ENCODE results near the gene C20orf144. TPM values are rescaled to one million over a fixed set of nuclear protein-coding genes. Genes with fewer than 3 reads are reported as not detected.
"Not testable (repeated sequence)": the region's sequence is repeated elsewhere in the genome, so short reads cannot be mapped to it uniquely, and the experiment has no call there.

C20orf144 gene
- not detected in 2 replicates for total RNA-seq (2014; rRNA removed; shearing (Covaris generic))
- 0.11 TPM in 1 of 2 replicates, not detected in the other for polyA plus RNA-seq (2015; cell fraction: cytosol; rRNA removed)
- 0.66 TPM in 1 of 2 replicates, not detected in the other for polyA plus RNA-seq (2015; cell fraction: nucleus; rRNA removed)

DNA sequence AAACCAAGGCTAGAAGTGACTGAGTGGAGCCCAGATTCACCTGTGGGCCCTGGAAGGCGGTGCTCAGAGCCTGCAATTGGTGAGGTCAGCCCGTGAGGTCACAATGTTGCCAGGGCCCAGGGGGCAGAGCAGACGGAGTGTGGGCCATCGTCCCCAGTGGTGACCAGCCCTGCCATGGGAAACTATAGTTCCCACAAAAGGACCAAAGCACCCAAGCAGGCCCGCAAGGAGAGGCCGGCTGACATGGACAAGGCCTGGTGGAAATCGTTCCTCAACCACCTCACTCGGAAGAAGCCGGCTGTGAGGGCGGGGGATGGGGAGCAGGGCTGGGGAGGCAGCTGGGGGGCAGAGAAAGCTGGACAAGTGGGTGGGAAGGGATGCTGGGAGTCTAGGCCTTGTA lies at the start of gene C20orf144:
TSS of gene C20orf144 (plus strand) at position 156 of the 400 bp plus-strand sequence. CDS start at position 175, 19 bp downstream.
- DNase-seq (ENCODE audit: low read depth, low spot score), result no peak
- in situ Hi-C loops (cut with HindIII; ENCODE audit: low pct_unique_long_range_greater_than_20kb, low sequenced_read_pairs), result no loop called here

DNA sequence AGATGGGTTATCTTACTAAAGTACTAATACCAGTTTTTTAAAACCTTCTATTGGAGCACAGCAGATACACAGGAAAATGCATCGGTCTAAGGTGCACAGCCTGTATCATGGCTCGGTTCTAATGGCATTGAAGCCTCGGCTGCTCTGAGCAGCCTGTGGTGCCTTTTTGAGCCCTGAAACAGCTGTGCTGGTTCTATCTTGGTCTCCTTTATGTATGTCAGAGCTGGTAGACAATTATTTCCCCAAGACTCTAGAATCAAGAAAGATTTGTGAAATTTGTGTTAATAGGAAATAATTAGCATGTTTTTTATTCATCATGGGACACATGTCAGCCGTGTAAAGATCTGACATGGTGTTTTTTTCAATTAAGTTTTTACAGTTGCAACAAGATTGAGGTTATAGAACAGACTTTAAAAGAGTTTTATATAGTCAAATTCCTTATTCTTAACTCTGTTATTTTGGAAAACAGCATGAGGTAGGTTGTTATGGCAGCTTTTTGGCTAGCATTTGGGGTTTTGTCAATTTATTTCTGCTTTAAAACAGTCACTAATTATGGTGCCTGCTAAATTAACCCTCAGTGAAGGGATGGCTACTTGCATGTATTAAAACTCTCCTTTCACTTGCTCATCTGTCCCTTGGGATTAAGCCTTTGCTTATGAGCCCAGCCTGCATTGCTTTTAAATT lies 40.3 kb upstream of the C20orf144 start:
- DNase-seq (ENCODE audit: low read depth, low spot score), result no peak
- in situ Hi-C loops (cut with HindIII; ENCODE audit: low pct_unique_long_range_greater_than_20kb, low sequenced_read_pairs), result no loop called here

DNA sequence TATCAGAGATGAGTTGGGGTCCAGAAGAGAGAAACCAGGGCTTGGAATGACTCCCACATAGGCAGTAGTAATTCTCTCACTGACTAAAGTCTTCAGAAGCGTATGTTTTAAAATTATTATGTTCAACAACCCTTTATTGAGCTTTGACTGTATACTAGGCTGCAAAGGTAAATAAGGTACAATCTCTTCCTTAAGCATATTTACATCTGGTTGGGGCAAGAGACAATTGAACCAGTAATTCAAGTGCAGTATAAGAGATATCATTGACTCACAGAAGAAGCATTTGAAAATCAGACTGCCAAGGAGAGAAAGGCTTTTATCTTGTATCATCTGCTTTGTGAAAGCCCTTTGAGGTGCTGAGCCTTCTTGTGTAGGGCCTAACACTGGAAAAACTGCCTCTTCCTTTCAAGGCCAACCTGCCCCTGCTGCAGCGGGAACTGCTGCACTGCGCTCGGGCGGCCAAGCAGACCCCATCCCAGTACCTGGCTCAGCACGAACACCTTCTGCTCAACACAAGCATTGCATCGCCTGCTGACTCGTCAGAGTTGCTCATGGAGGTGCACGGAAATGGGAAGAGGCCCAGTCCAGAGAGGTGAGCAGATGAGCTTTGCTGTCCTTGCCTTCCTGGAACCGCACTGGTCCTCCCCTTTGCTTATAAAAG lies 39.3 kb upstream of the C20orf144 start:
- in situ Hi-C loops (cut with HindIII; ENCODE audit: low pct_unique_long_range_greater_than_20kb, low sequenced_read_pairs), result no loop called here
- no peak for DNase-seq (ENCODE audit: low read depth, low spot score)

GRCh38 chr20:33624399-33624798 lies 37.7 kb upstream of the C20orf144 start:
- no peak for DNase-seq (ENCODE audit: low read depth, low spot score)
- in situ Hi-C loops (cut with HindIII; ENCODE audit: low pct_unique_long_range_greater_than_20kb, low sequenced_read_pairs), result no loop called here

- in situ Hi-C loops (cut with HindIII; ENCODE audit: low pct_unique_long_range_greater_than_20kb, low sequenced_read_pairs), result no loop called here
- no peak for DNase-seq (ENCODE audit: low read depth, low spot score)
Measured at GRCh38 chr20:33626190-33626589, 35.9 kb upstream of the C20orf144 start.

DNA sequence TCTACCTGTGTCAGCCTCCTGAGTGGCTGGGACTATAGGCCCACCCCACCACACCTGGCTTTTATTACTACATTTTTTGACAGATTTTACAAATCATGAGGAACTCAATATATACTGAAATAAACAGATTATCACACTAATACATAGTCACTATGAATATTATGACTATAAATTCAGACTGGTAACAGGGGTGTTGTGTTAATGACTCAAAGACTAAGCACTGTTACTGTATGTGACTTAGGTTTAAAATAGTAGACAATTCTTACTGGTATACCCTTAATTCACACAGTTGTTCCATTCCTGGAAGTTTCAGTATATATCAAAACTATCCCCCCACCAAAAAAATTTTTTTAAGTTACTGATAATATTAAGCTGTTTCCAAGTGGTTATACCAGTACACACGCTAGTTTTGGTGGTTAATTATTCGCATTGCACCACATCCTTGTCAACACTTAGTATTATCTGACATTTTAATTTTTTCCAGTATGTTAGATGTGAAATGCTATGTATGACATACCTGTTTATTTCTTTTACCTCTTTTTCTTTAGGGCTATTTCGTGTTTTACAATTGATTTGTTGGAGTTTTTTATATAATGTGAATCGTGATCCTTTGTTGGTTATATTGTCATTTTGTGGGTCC lies 34.4 kb upstream of the C20orf144 start:
- in situ Hi-C loops (cut with HindIII; ENCODE audit: low pct_unique_long_range_greater_than_20kb, low sequenced_read_pairs), result no loop called here

DNA sequence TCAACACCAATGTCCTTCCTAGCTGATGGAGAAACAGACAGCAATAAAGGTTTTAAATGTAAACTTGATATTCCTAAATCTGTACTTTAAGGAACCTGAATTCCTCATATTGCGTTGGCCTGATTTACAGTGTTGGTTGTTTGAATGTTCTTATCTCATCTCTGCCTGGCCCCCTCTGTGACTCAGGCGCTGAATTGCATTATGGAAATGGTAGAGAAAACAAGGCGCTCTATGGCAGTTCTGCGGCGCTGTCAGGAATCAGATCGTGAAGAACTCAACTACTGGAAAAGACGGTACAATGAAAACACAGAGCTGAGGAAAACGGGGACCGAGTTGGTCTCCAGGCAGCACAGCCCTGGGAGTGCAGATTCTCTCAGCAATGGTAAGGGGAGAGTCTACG lies 32.6 kb upstream of the C20orf144 start:
- in situ Hi-C loops (cut with HindIII; ENCODE audit: low pct_unique_long_range_greater_than_20kb, low sequenced_read_pairs), result no loop called here
- DNase-seq (ENCODE audit: low read depth, low spot score), result no peak

More for the DNA sequence above, 34.4 kb upstream of the C20orf144 start:
- no peak for DNase-seq (ENCODE audit: low read depth, low spot score)

- in situ Hi-C loops (cut with HindIII; ENCODE audit: low pct_unique_long_range_greater_than_20kb, low sequenced_read_pairs), result no loop called here
- no peak for DNase-seq (ENCODE audit: low read depth, low spot score)
Measured at GRCh38 chr20:33629979-33630378, 32.1 kb upstream of the C20orf144 start.

DNA sequence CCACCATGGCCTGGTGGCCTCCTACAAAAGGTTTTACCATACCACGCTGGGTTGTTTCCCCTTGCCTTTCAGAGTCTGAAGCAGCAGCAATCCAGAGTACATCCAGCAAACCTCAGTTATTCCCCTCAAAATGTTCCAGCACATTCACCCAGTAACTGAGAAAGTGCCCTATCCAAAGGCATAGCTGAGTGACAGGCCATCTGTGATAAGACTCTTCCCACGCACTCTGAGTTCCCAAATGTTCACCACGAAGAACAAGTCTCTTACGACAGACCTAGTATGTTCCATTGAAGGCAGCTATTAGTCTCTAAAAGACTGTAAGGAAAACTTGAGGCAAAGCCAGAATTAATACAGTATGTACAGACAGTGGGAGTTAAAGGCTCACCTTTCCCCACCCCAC lies 31.6 kb upstream of the C20orf144 start:
- no peak for DNase-seq (ENCODE audit: low read depth, low spot score)
- in situ Hi-C loops (cut with HindIII; ENCODE audit: low pct_unique_long_range_greater_than_20kb, low sequenced_read_pairs), result no loop called here

GRCh38 chr20:33631910-33632309 lies 30.2 kb upstream of the C20orf144 start:
- in situ Hi-C loops (cut with HindIII; ENCODE audit: low pct_unique_long_range_greater_than_20kb, low sequenced_read_pairs); DNase-seq (ENCODE audit: low read depth, low spot score): not testable (repeated sequence)

DNA sequence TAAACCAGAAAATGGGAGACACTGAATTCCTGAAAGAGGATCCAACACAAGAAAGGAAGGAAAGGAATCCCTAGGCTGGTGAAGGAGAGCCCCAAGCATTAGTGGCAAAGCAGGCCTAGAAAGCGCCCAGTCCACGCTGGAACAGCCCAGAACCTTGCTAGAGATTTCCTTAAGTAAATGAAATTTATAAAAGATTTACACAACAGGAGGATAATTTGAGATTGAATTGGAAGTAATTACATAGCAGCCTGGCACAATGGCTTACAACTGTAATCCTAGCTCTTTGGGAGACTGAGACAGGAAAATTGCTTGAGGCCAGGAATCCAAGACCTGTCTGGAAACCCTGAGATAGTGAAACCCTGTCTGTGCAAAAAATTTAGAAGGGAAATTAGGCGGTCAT lies 26.8 kb upstream of the C20orf144 start:
- no peak for DNase-seq (ENCODE audit: low read depth, low spot score)
- in situ Hi-C loops (cut with HindIII; ENCODE audit: low pct_unique_long_range_greater_than_20kb, low sequenced_read_pairs), result no loop called here

DNA sequence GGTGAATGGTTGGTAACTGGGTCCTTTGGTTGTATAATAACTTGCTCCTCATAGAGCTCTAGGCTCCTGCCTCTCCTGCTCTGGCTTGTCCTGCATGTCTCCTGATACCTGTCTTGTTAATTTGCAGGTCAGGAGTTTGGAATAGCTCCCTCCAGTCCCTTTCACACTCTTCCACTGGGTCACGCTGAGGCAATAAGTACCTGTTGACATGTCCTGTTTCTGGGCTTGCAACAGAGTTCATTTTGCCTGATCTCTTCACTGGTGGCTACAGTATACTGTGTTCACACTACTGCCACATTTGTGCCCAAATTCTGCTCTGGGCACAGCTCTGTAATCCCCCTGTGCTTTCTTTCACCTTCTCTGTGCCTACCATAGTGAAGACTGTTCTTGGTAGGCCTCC lies 25.4 kb upstream of the C20orf144 start:
- DNase-seq (ENCODE audit: low read depth, low spot score), result no peak
- in situ Hi-C loops (cut with HindIII; ENCODE audit: low pct_unique_long_range_greater_than_20kb, low sequenced_read_pairs), result no loop called here

GRCh38 chr20:33640287-33640686 lies 21.8 kb upstream of the C20orf144 start:
- no peak for DNase-seq (ENCODE audit: low read depth, low spot score)
- in situ Hi-C loops (cut with HindIII; ENCODE audit: low pct_unique_long_range_greater_than_20kb, low sequenced_read_pairs), result no loop called here

DNA sequence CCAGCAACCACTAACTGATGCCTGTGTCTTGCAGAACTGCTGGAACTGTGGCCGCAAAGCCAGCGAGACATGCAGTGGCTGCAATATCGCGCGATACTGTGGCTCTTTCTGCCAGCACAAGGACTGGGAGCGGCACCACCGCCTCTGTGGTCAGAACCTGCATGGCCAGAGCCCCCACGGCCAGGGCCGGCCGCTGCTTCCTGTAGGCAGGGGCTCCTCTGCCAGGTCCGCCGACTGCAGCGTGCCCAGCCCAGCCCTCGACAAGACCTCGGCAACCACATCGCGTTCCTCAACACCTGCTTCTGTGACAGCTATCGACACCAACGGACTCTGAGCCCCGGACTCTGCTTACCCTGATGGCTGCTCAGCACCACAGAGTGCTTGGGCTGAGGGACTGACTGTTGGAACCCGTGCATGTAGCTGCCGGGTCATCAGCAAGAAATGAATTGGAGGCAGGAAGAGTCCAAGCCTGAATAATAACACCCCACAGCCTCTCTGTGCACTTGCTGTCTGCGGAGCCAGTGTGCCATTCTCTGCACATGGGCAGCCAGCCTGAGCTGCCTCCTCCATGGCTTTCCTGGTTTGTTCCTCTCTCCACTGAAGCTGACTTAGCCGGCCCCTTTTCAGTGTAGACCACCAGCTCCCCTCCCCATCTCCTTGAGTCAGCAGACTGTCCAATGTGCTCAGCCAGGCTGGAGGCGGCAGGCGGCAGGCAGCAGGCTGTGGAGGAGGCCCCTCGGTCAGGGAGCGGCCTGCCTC lies 17.6 kb upstream of the C20orf144 start:
- DNase-seq (ENCODE audit: low read depth, low spot score), result no peak
- in situ Hi-C loops (cut with HindIII; ENCODE audit: low pct_unique_long_range_greater_than_20kb, low sequenced_read_pairs), result no loop called here

DNA sequence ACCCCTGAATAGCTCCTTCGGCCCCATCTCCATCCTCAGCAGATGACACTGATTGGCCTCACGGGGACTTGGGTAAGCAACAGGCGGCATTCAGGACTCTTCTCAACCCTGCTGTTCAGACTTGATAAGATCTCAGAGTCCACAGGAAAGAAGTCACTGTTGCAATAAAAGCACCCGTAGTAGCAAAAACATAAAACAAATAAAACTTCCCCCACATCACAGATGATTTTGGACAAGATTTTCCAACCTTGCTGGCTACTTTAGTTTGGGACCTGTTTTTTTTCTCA lies 17.1 kb upstream of the C20orf144 start:
- in situ Hi-C loops (cut with HindIII; ENCODE audit: low pct_unique_long_range_greater_than_20kb, low sequenced_read_pairs), result no loop called here
- no peak for DNase-seq (ENCODE audit: low read depth, low spot score)

DNA sequence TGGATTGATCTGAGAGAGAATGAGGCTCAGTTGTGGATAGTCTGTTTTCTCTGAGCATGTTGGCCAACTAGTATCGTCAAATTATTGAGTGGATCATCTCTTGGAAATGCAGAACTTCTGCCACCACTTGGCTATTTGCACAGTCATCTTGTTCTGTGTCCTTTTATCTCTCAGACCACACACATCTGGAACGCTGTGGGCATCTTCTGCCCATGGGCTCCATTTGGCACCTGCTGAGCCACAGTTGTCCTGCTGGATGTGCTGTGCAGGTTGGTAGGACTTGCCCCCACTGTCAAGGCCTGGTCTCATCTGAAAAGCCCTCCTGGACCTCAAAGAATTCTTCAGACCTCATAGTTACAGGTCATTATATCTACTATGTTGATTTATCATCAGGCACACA lies 16.7 kb upstream of the C20orf144 start:
- no peak for DNase-seq (ENCODE audit: low read depth, low spot score)
- in situ Hi-C loops (cut with HindIII; ENCODE audit: low pct_unique_long_range_greater_than_20kb, low sequenced_read_pairs), result no loop called here

DNA sequence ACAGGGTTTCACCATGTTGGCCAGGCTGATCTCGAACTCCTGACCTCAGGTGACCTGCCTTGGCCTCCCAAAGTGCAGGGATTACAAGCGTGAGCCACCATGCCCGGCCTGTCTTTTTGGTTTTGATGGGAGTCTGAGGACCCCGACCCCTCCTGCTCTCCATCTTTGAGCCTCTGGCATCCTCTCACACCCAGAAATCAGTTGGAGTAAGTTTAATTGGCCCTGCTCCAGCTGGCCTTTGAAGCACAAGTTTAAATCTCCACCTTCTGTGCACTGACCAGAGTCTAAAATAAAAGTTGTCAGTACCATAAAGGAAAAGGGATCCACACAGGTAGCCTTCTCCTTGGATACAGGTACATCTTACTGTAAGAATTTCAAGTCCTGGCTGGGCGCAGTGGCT lies 15.9 kb upstream of the C20orf144 start:
- DNase-seq (ENCODE audit: low read depth, low spot score), result no peak
- in situ Hi-C loops (cut with HindIII; ENCODE audit: low pct_unique_long_range_greater_than_20kb, low sequenced_read_pairs), result no loop called here

GRCh38 chr20:33646959-33647602 lies 15.0 kb upstream of the C20orf144 start:
- DNase-seq (ENCODE audit: low read depth, low spot score); in situ Hi-C loops (cut with HindIII; ENCODE audit: low pct_unique_long_range_greater_than_20kb, low sequenced_read_pairs): not testable (repeated sequence)

Data from SK-MEL-5 (cell line).